Neural progenitor cell (in vitro differentiated cells): Measurements from ENCODE around the gene INPP5F. TPM values are rescaled to one million over a fixed set of nuclear protein-coding genes. Genes with fewer than 3 reads are reported as not detected.
A peak's percentile ranks its signal among the peaks of the same experiment; 100 is the strongest.

Experiments used
- DNase-seq: peaks from one replicate; pipeline ENCODE4 v3.0.0-alpha.2; 2016; ENCODE audit warnings: low spot score
- H2AFZ ChIP-seq: fragments of 200-600 bp; sonication (generic); replicated peaks from 2 replicates; pipeline ENCODE4 v1.6.1; 2016; ENCODE audit warnings: antibody characterized with exemption
- H3F3A ChIP-seq: fragments of 200-600 bp; sonication (generic); 2 replicates; pipeline ENCODE4 v1.6.1; 2016; ENCODE audit warnings: antibody characterized with exemption, low read depth
- H3K27ac ChIP-seq: fragments of 200-600 bp; sonication (generic); 2 replicates; pipeline ENCODE4 v1.5.1; 2016; ENCODE audit warnings: mild to moderate bottlenecking
- H3K27me3 ChIP-seq: fragments of 200-600 bp; sonication (generic); 2 replicates; pipeline ENCODE4 v1.6.1; 2016; ENCODE audit warnings: mild to moderate bottlenecking, moderate library complexity
- H3K36me3 ChIP-seq: fragments of 200-600 bp; sonication (generic); 2 replicates; pipeline ENCODE4 v1.5.1; 2016
- H3K4me1 ChIP-seq: fragments of 200-600 bp; sonication (generic); 2 replicates; pipeline ENCODE4 v1.6.1; 2016; ENCODE audit warnings: mixed run types
- H3K4me2 ChIP-seq: fragments of 200-600 bp; sonication (generic); 2 replicates; pipeline ENCODE4 v1.6.1; 2016
- H3K4me3 ChIP-seq: fragments of 200-600 bp; sonication (generic); 2 replicates; pipeline ENCODE4 v1.5.1; 2016
- H3K79me2 ChIP-seq: fragments of 200-600 bp; sonication (generic); 2 replicates; pipeline ENCODE4 v1.6.1; 2016; ENCODE audit warnings: low read depth
- H3K9ac ChIP-seq: fragments of 200-600 bp; sonication (generic); 2 replicates; pipeline ENCODE4 v1.6.1; 2016
- H3K9me3 ChIP-seq: fragments of 200-600 bp; sonication (generic); 2 replicates; pipeline ENCODE4 v1.5.1; 2016; ENCODE audit warnings: low read depth
- H4K20me1 ChIP-seq: fragments of 200-600 bp; sonication (generic); 2 replicates; pipeline ENCODE4 v1.6.1; 2016; ENCODE audit warnings: low read depth
- H3K27ac Mint-ChIP-seq: 3 replicates; pipeline ENCODE4 v1.8.0; 2021; ENCODE audit warnings: mixed read lengths
- H3K27me3 Mint-ChIP-seq: 2 replicates; pipeline ENCODE4 v1.8.0; 2022; ENCODE audit warnings: low read depth, mild to moderate bottlenecking, inconsistent platforms, moderate library complexity, mixed read lengths; ENCODE audit not compliant: insufficient read depth
- H3K36me3 Mint-ChIP-seq: 3 replicates; pipeline ENCODE4 v1.8.0; 2021; ENCODE audit warnings: mixed read lengths
- H3K4me1 Mint-ChIP-seq: 3 replicates; pipeline ENCODE4 v1.8.0; 2021; ENCODE audit warnings: mixed read lengths
- H3K4me3 Mint-ChIP-seq: 3 replicates; pipeline ENCODE4 v1.8.0; 2021; ENCODE audit warnings: mild to moderate bottlenecking, moderate library complexity, mixed read lengths
- H3K9me3 Mint-ChIP-seq: 3 replicates; pipeline ENCODE4 v1.8.0; 2020; ENCODE audit warnings: mixed read lengths
- CTCF ChIP-seq: fragments of 200-600 bp; sonication (generic); IDR thresholded peaks from 2 replicates; pipeline ENCODE4 v1.5.1; 2017; ENCODE audit warnings: antibody characterized with exemption, mild to moderate bottlenecking
- EZH2 ChIP-seq: fragments of 200-600 bp; sonication (generic); IDR thresholded peaks from 2 replicates; pipeline ENCODE4 v1.6.1; 2017; ENCODE audit warnings: antibody characterized with exemption, mild to moderate bottlenecking, moderate library complexity
- EZH2phosphoT487 ChIP-seq: fragments of 200-600 bp; sonication (generic); IDR thresholded peaks from 2 replicates; pipeline ENCODE4 v1.6.1; 2017; ENCODE audit warnings: antibody characterized with exemption
- total RNA-seq: library from RNA; depleted of rRNA; stranded (reverse); fragments of >200 nt; gene quantifications from 2 replicates; pipeline ENCODE4 v1.2.3, GENCODE V29; 2015; ENCODE audit warnings: low replicate concordance

Gene INPP5F
- total RNA-seq, 1 donor from 2014 or later: 167 TPM

- Mint-ChIP-seq H3K9me3 (peaks cover 8% of the 10 kb centered on the region), H3K4me3 (peak overlapping the region; percentile 97), H3K27me3 (peaks cover 3% of the 10 kb centered on the region), H3K36me3 (peaks cover 12% of the 10 kb centered on the region), H3K4me1 (peaks cover 29% of the 10 kb centered on the region), H3K27ac (peak overlapping the region; percentile 99)
- TF ChIP-seq CTCF (no peak), EZH2 (no peak), EZH2phosphoT487 (no peak)
- Histone ChIP-seq H3K9ac (peak overlapping the region; percentile 77), H3K36me3 (no peaks in the 10 kb centered on the region), H3K4me3 (peak overlapping the region; percentile 98), H3K9me3 (no peaks in the 10 kb centered on the region), H3K4me2 (peak overlapping the region; percentile 91), H3F3A (peaks cover 13% of the 10 kb centered on the region), H4K20me1 (peaks cover 46% of the 10 kb centered on the region), H3K79me2 (peaks cover 56% of the 10 kb centered on the region), H3K27me3 (no peaks in the 10 kb centered on the region), H2AFZ (peak overlapping the region; percentile 91), H3K4me1 (peaks cover 14% of the 10 kb centered on the region), H3K27ac (no peak overlapping the region)
- peak; percentile 67 for DNase-seq
Measured at GRCh38 chr10:119871881-119872609, 146.2 kb downstream of the INPP5F start.

GRCh38 chr10:119872610-119872859, 146.7 kb downstream of the INPP5F start, which contains the start of gene MCMBP:
Gene MCMBP, minus strand, starts transcription at chr10:119872843. Its CDS starts 259 bp downstream, at chr10:119872584.
- H3K4me3 ChIP-seq: peak within 1 kb of the TSS; percentile 98
- TF ChIP-seq EZH2phosphoT487 (no peak), CTCF (no peak), EZH2 (no peak)
- H3K27ac ChIP-seq: no peak within 1 kb of the TSS
- Mint-ChIP-seq H3K36me3 (peaks cover 9% of the 10 kb centered on the region), H3K9me3 (peaks cover 5% of the 10 kb centered on the region), H3K4me3 (peak within 1 kb of the TSS; percentile 97), H3K27ac (peak within 1 kb of the TSS; percentile 99), H3K4me1 (peaks cover 29% of the 10 kb centered on the region), H3K27me3 (peaks cover 3% of the 10 kb centered on the region)
- peaks cover 51% of the 10 kb centered on the region for H3K79me2 ChIP-seq
- no peaks in the 10 kb centered on the region for H3K36me3 ChIP-seq
- H3F3A ChIP-seq: peaks cover 13% of the 10 kb centered on the region
- H3K9ac ChIP-seq: peak within 1 kb of the TSS; percentile 77
- peak within 1 kb of the TSS; percentile 91 for H3K4me2 ChIP-seq
- peaks cover 45% of the 10 kb centered on the region for H4K20me1 ChIP-seq
- H3K9me3 ChIP-seq: no peaks in the 10 kb centered on the region
- no peak for DNase-seq
- no peaks in the 10 kb centered on the region for H3K27me3 ChIP-seq
- H3K4me1 ChIP-seq: peaks cover 14% of the 10 kb centered on the region
- H2AFZ ChIP-seq: peak within 1 kb of the TSS; percentile 91

GRCh38 chr10:119872860-119873681, 147.2 kb downstream of the INPP5F start:
- Mint-ChIP-seq H3K27me3 (peaks cover 3% of the 10 kb centered on the region), H3K9me3 (peaks cover 5% of the 10 kb centered on the region), H3K27ac (peak overlapping the region; percentile 66), H3K36me3 (peaks cover 7% of the 10 kb centered on the region), H3K4me3 (peak overlapping the region; percentile 89), H3K4me1 (peaks cover 29% of the 10 kb centered on the region)
- Histone ChIP-seq H3K9me3 (no peaks in the 10 kb centered on the region), H3K4me2 (peak overlapping the region; percentile 91), H3K4me1 (peaks cover 14% of the 10 kb centered on the region), H3K27me3 (no peaks in the 10 kb centered on the region), H4K20me1 (peaks cover 40% of the 10 kb centered on the region), H3F3A (peaks cover 13% of the 10 kb centered on the region), H3K36me3 (no peaks in the 10 kb centered on the region), H3K79me2 (peaks cover 46% of the 10 kb centered on the region), H3K4me3 (peak overlapping the region; percentile 98), H3K27ac (no peak overlapping the region), H2AFZ (peak overlapping the region; percentile 91), H3K9ac (peak overlapping the region; percentile 77)
- DNase-seq: peak; percentile 92
- TF ChIP-seq EZH2: peak; percentile 26
- TF ChIP-seq CTCF: no peak
